Natural killer cell (primary cell): ENCODE data around the gene RBKS. TPM values are rescaled to one million over a fixed set of nuclear protein-coding genes. Genes with fewer than 3 reads are reported as not detected.

Experiments
- ATAC-seq, 3 donors: fragments of 150-1000 bp in 2 of 3; fragments of 200-7000 bp in 1 of 3; cut with Tn5 transposase; 1 replicate in 1 of 3; 2 replicates in 2 of 3; pipeline ENCODE4 v1.10.0; 2021; ENCODE audit warnings: mild to moderate bottlenecking in 2 of 3, moderate library complexity in 2 of 3
- DNase-seq, 2 donors: peaks; one replicate each; pipeline versions ENCODE4 v3.0.0 to v3.0.0-alpha.2; 2013 to 2021; ENCODE audit warnings: mixed read lengths in 1 of 2
- H3K27ac ChIP-seq: one replicate; pipeline ENCODE4 v1.5.1; 2013; ENCODE audit warnings: mild to moderate bottlenecking, low read length
- H3K27me3 ChIP-seq: one replicate; pipeline ENCODE4 v1.6.1; 2013; ENCODE audit warnings: low read length; ENCODE audit not compliant: control insufficient read depth, insufficient read depth
- H3K36me3 ChIP-seq: one replicate; pipeline ENCODE4 v1.6.1; 2013; ENCODE audit warnings: low read length; ENCODE audit not compliant: control insufficient read depth, insufficient read depth
- H3K4me1 ChIP-seq: one replicate; pipeline ENCODE4 v1.6.1; 2013; ENCODE audit warnings: low read length; ENCODE audit not compliant: control insufficient read depth, insufficient read depth
- H3K4me3 ChIP-seq: one replicate; pipeline ENCODE4 v1.5.1; 2013; ENCODE audit warnings: low read length
- H3K9me3 ChIP-seq: one replicate; pipeline ENCODE4 v1.6.1; 2013; ENCODE audit warnings: low read length; ENCODE audit not compliant: control insufficient read depth, insufficient read depth
- H3K27ac Mint-ChIP-seq, 2 donors: one replicate each; pipeline ENCODE4 v1.8.0; 2022; ENCODE audit warnings: mild to moderate bottlenecking in 2 of 2, mixed read lengths in 2 of 2, moderate library complexity in 1 of 2
- H3K27me3 Mint-ChIP-seq, 2 donors: one replicate each; pipeline ENCODE4 v1.8.0; 2022; ENCODE audit warnings: low read depth in 2 of 2, mixed read lengths in 2 of 2
- H3K36me3 Mint-ChIP-seq: one replicate; pipeline ENCODE4 v1.8.0; 2022; ENCODE audit warnings: mixed read lengths
- H3K4me1 Mint-ChIP-seq, 2 donors: one replicate each; pipeline ENCODE4 v1.8.0; 2022; ENCODE audit warnings: mixed read lengths in 2 of 2
- H3K4me3 Mint-ChIP-seq: one replicate; pipeline ENCODE4 v1.8.0; 2022; ENCODE audit warnings: mild to moderate bottlenecking, moderate library complexity, mixed read lengths
- H3K9me3 Mint-ChIP-seq, 2 donors: one replicate each; pipeline ENCODE4 v1.8.0; 2022; ENCODE audit warnings: mixed read lengths in 2 of 2
- CTCF ChIP-seq: fragments of 200-600 bp; IDR thresholded peaks from one replicate; pipeline ENCODE4 v1.8.0; 2022; ENCODE audit warnings: antibody characterized with exemption
- WGBS: methylation state at CpG from one replicate; pipeline ENCODE4 v1.1.7; 2013; ENCODE audit warnings: missing lambda C conversion rate; ENCODE audit not compliant: insufficient coverage; 5-methylcytosine and 5-hydroxymethylcytosine counted together
- intact Hi-C: fragments of 100-400 bp; cut with micrococcal nuclease; formaldehyde crosslinking; loops from one replicate; pipeline ENCODE4 v1.14.2; 2022
- total RNA-seq, 4 donors: library from RNA; stranded (reverse); fragments of 120-200 nt in 1 of 4; gene quantifications; one replicate each; pipeline versions ENCODE4 v1.2.3 to v1.2.4, GENCODE V29; 2013 to 2022

Gene RBKS
- total RNA-seq, 3 donors from 2014 or later (not counting 1 experiment from before 2014, with no cell fraction given), result 11.5 to 20.9 (median 12.8) TPM

GRCh38 chr2:27735263-27735904 is 154.8 kb downstream of the RBKS start:
- H3K27me3 Mint-ChIP-seq, result peaks cover 0 to 7% of the 10 kb centered on the region in 2 donors
- H3K36me3 Mint-ChIP-seq, result no peaks in the 10 kb centered on the region
- H3K9me3 Mint-ChIP-seq, result no peaks in the 10 kb centered on the region
- intact Hi-C loops, result no loop called here
- no peaks in the 10 kb centered on the region for H3K36me3 ChIP-seq
- peaks cover 12% of the 10 kb centered on the region for H3K4me1 ChIP-seq
- TF ChIP-seq CTCF, result no peak
- no peak overlapping the region for H3K27ac ChIP-seq
- peaks cover 5 to 8% of the 10 kb centered on the region in 2 donors for H3K4me1 Mint-ChIP-seq
- H3K27ac Mint-ChIP-seq, result no peak overlapping the region
- ATAC-seq (peak; percentile 77 to 89 (median 85)), DNase-seq (peak; percentile 27 to 61)
- no peaks in the 10 kb centered on the region for H3K9me3 ChIP-seq
- H3K27me3 ChIP-seq, result no peaks in the 10 kb centered on the region
- WGBS, result 10% methylated on average over 51 of the region's 51 CpGs
- H3K4me3 Mint-ChIP-seq, result peak overlapping the region; percentile 71
- peak overlapping the region; percentile 32 for H3K4me3 ChIP-seq

- Histone ChIP-seq H3K27ac (no peak overlapping the region), H3K36me3 (no peaks in the 10 kb centered on the region), H3K9me3 (no peaks in the 10 kb centered on the region), H3K27me3 (no peaks in the 10 kb centered on the region), H3K4me3 (no peak overlapping the region), H3K4me1 (peaks cover 12% of the 10 kb centered on the region)
- ATAC-seq (no peak), DNase-seq (no peak)
- H3K4me3 Mint-ChIP-seq, result peak overlapping the region; percentile 71
- H3K27ac Mint-ChIP-seq, result no peak overlapping the region
- WGBS, result 100% methylated on average over 1 of the region's 1 CpG
- peaks cover 0 to 7% of the 10 kb centered on the region in 2 donors for H3K27me3 Mint-ChIP-seq
- H3K9me3 Mint-ChIP-seq, result no peaks in the 10 kb centered on the region
- intact Hi-C loops, result no loop called here
- TF ChIP-seq CTCF, result no peak
- H3K36me3 Mint-ChIP-seq, result no peaks in the 10 kb centered on the region
- H3K4me1 Mint-ChIP-seq, result peaks cover 5 to 8% of the 10 kb centered on the region in 2 donors
Measured at GRCh38 chr2:27734305-27734704, 155.9 kb downstream of the RBKS start.

Other genes with a start within 250 kb of the RBKS start
- 10 to 100 TPM; 52.2 to 53.7 (median 52.8) TPM for gene SUPT7L, start 226.8 kb downstream of the RBKS start, total RNA-seq
- 10 to 100 TPM; 22.0 to 26.0 (median 24.8) TPM for gene SLC4A1AP, start 226.5 kb downstream of the RBKS start, total RNA-seq
- 10 to 100 TPM; 21.5 to 28.5 (median 27.3) TPM for gene MRPL33, start 118.7 kb downstream of the RBKS start, total RNA-seq
- 10 to 100 TPM; 54.6 to 66.1 (median 59.5) TPM for gene BABAM2, start 342 bp upstream of the RBKS start, total RNA-seq